CD4-positive, alpha-beta T cell (primary cell): Measurements from ENCODE around the gene BCAS1. TPM values are rescaled to one million over a fixed set of nuclear protein-coding genes. Genes with fewer than 3 reads are reported as not detected.

Source experiments
- ATAC-seq: fragments of 200-7000 bp; cut with Tn5 transposase; one replicate; pipeline ENCODE4 v1.10.0; 2022; ENCODE audit warnings: mild to moderate bottlenecking; ENCODE audit not compliant: poor library complexity
- CTCF ChIA-PET: fragments of 350-600 bp; sonication (Branson Sonifier 250); formaldehyde crosslinking; loops from one replicate; lab custom pipeline; 2021; ENCODE audit warnings: antibody characterized with exemption, inconsistent platforms; lab: Charles Lee
- POLR2A ChIA-PET: fragments of 350-600 bp; sonication (Branson Sonifier 250); formaldehyde crosslinking; loops from one replicate; lab custom pipeline; 2021; ENCODE audit warnings: antibody characterized with exemption, inconsistent platforms; lab: Charles Lee
- DNase-seq, 14 experiments: peaks; one replicate each; pipeline ENCODE4 v3.0.0-alpha.2; 2013 to 2020; ENCODE audit warnings: mixed read lengths in 2 of 14
- H3K27ac ChIP-seq, 2 donors: one replicate each; pipeline versions ENCODE4 v1.5.1 to v1.7.0; 2013; ENCODE audit warnings: low read length in 2 of 2, low read depth in 1 of 2, mild to moderate bottlenecking in 1 of 2
- H3K27me3 ChIP-seq, 2 experiments: 1 replicate in 1 of 2; 2 replicates in 1 of 2; pipeline versions ENCODE4 v1.6.1 to v1.7.0; 2013; ENCODE audit warnings: low read length in 2 of 2, control low read depth in 1 of 2, mild to moderate bottlenecking in 1 of 2, moderate library complexity in 1 of 2; ENCODE audit not compliant: insufficient read depth in 2 of 2, control insufficient read depth in 1 of 2
- H3K36me3 ChIP-seq: one replicate; pipeline ENCODE4 v1.6.1; 2013; ENCODE audit warnings: low read length, control low read depth; ENCODE audit not compliant: insufficient read depth
- H3K4me1 ChIP-seq: one replicate; pipeline ENCODE4 v1.6.1; 2013; ENCODE audit warnings: low read length, control low read depth; ENCODE audit not compliant: insufficient read depth
- H3K4me3 ChIP-seq: one replicate; pipeline ENCODE4 v1.5.1; 2013; ENCODE audit warnings: mild to moderate bottlenecking, low read length, moderate library complexity
- H3K9me3 ChIP-seq, 2 experiments: 1 replicate in 1 of 2; 2 replicates in 1 of 2; pipeline versions ENCODE4 v1.6.1 to v1.7.0; 2013; ENCODE audit warnings: low read length in 2 of 2, mild to moderate bottlenecking in 2 of 2, control low read depth in 1 of 2, moderate library complexity in 1 of 2; ENCODE audit not compliant: control insufficient read depth in 1 of 2, insufficient read depth in 1 of 2
- H3K27ac Mint-ChIP-seq: one replicate; pipeline ENCODE4 v1.8.0; 2020; ENCODE audit warnings: mixed read lengths
- H3K27me3 Mint-ChIP-seq: one replicate; pipeline ENCODE4 v1.8.0; 2021; ENCODE audit warnings: mixed read lengths
- H3K36me3 Mint-ChIP-seq: one replicate; pipeline ENCODE4 v1.8.0; 2021; ENCODE audit warnings: low read depth, mixed read lengths
- H3K4me1 Mint-ChIP-seq: one replicate; pipeline ENCODE4 v1.8.0; 2021; ENCODE audit warnings: low read depth, mixed read lengths
- H3K4me3 Mint-ChIP-seq: one replicate; pipeline ENCODE4 v1.8.0; 2020; ENCODE audit warnings: mild to moderate bottlenecking, mixed read lengths
- H3K9me3 Mint-ChIP-seq: one replicate; pipeline ENCODE4 v1.8.0; 2020; ENCODE audit warnings: mixed read lengths
- intact Hi-C, 2 experiments: fragments of 100-400 bp; cut with DNase I in 1 of 2; cut with micrococcal nuclease in 1 of 2; formaldehyde crosslinking; loops; one replicate each; pipeline versions ENCODE4 v1.15.1 to v1.9.0; 2023 to 2025; cut with DNase I, micrococcal nuclease
- total RNA-seq, 174 experiments: library from RNA in 2 of 174; stranded (reverse) in 2 of 174; gene quantifications; one replicate each; pipeline ENCODE4 v1.2.3 and lab custom pipeline; 2021 to 2026
- TF ChIP-seq, protein P1 (sequence below): fragments of 200-600 bp; IDR thresholded peaks from one replicate; pipeline ENCODE4 v1.8.0; 2022; ENCODE audit warnings: antibody characterized with exemption, mild to moderate bottlenecking

BCAS1 gene
- total RNA-seq, 2 experiments from 2014 or later, result 0.20 to 0.27 TPM

- Histone ChIP-seq H3K27ac (no peak overlapping the region), H3K4me1 (no peaks in the 10 kb centered on the region), H3K27me3 (no peaks in the 10 kb centered on the region), H3K9me3 (no peaks in the 10 kb centered on the region), H3K4me3 (no peak overlapping the region), H3K36me3 (no peaks in the 10 kb centered on the region)
- TF ChIP-seq, protein P1, sequence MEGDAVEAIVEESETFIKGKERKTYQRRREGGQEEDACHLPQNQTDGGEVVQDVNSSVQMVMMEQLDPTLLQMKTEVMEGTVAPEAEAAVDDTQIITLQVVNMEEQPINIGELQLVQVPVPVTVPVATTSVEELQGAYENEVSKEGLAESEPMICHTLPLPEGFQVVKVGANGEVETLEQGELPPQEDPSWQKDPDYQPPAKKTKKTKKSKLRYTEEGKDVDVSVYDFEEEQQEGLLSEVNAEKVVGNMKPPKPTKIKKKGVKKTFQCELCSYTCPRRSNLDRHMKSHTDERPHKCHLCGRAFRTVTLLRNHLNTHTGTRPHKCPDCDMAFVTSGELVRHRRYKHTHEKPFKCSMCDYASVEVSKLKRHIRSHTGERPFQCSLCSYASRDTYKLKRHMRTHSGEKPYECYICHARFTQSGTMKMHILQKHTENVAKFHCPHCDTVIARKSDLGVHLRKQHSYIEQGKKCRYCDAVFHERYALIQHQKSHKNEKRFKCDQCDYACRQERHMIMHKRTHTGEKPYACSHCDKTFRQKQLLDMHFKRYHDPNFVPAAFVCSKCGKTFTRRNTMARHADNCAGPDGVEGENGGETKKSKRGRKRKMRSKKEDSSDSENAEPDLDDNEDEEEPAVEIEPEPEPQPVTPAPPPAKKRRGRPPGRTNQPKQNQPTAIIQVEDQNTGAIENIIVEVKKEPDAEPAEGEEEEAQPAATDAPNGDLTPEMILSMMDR, result no peak
- no peaks in the 10 kb centered on the region for H3K36me3 Mint-ChIP-seq
- H3K27ac Mint-ChIP-seq, result no peak overlapping the region
- no peak for DNase-seq
- H3K27me3 Mint-ChIP-seq, result peaks cover 16% of the 10 kb centered on the region
- H3K4me1 Mint-ChIP-seq, result peaks cover 4% of the 10 kb centered on the region
- no peak overlapping the region for H3K4me3 Mint-ChIP-seq
- ATAC-seq, result no peak
- ChIA-PET POLR2A (no interaction called here), CTCF (interaction anchor here (1.0 kb wide), 1 partner anchor 15 kb away, joined by 4 read pairs; no protein-coding TSS in a partner anchor)
- no peaks in the 10 kb centered on the region for H3K9me3 Mint-ChIP-seq
- intact Hi-C loops, result no loop called here
Observed at GRCh38 chr20:54100563-54100962, 30.2 kb upstream of the BCAS1 start.

GRCh38 chr20:54099894-54100293 is 29.5 kb upstream of the BCAS1 start:
- no peaks in the 10 kb centered on the region for H3K27me3 ChIP-seq
- DNase-seq, result no peak
- peaks cover 15% of the 10 kb centered on the region for H3K27me3 Mint-ChIP-seq
- no peak overlapping the region for H3K27ac Mint-ChIP-seq
- ATAC-seq, result no peak
- ChIA-PET CTCF (no interaction called here), POLR2A (no interaction called here)
- no peaks in the 10 kb centered on the region for H3K36me3 Mint-ChIP-seq
- peaks cover 4% of the 10 kb centered on the region for H3K4me1 Mint-ChIP-seq
- intact Hi-C loops, result no loop called here
- no peaks in the 10 kb centered on the region for H3K36me3 ChIP-seq
- H3K4me3 ChIP-seq, result no peak overlapping the region
- no peaks in the 10 kb centered on the region for H3K9me3 ChIP-seq
- TF ChIP-seq, protein P1, result no peak
- H3K4me3 Mint-ChIP-seq, result no peak overlapping the region
- no peak overlapping the region for H3K27ac ChIP-seq
- H3K9me3 Mint-ChIP-seq, result no peaks in the 10 kb centered on the region
- no peaks in the 10 kb centered on the region for H3K4me1 ChIP-seq

DNA sequence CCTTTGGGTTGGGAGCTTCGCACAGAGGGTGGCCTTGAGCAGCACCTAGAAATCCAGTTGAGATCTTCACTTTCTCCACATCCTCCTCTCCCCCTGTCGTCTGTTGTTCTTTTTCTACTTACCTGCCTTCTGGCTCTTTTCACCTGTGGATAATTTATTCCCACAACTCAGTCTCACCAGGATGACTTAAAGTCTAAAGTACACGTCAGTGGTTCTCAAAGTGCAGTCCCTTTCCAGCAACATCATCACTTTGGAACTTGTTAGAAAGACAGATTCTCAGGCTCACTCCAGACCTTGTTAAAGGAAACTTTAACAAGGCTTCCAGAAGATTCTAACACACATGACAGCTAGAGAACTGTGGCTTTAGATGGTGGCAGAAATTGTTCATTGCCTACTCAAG is 27.7 kb upstream of the BCAS1 start:
- ATAC-seq, result no peak
- POLR2A ChIA-PET, result no interaction called here

More for the DNA sequence above, 27.7 kb upstream of the BCAS1 start:
- Histone ChIP-seq H3K4me3 (no peak overlapping the region), H3K27ac (no peak overlapping the region), H3K4me1 (no peaks in the 10 kb centered on the region), H3K9me3 (no peaks in the 10 kb centered on the region), H3K27me3 (no peaks in the 10 kb centered on the region), H3K36me3 (no peaks in the 10 kb centered on the region)
- Mint-ChIP-seq H3K36me3 (no peaks in the 10 kb centered on the region), H3K27ac (no peak overlapping the region), H3K9me3 (no peaks in the 10 kb centered on the region), H3K27me3 (peaks cover 14% of the 10 kb centered on the region), H3K4me1 (no peaks in the 10 kb centered on the region), H3K4me3 (no peak overlapping the region)
- TF ChIP-seq, protein P1, result no peak
- CTCF ChIA-PET, result no interaction called here
- intact Hi-C loops, result no loop called here
- DNase-seq, result no peak
